Activated CD4-positive, alpha-beta memory T cell treated with anti-CD3 and anti-CD28 coated beads for 36 hours (primary cell): Measurements from ENCODE around the gene PTPN7. TPM values are rescaled to one million over a fixed set of nuclear protein-coding genes. Genes with fewer than 3 reads are reported as not detected.

ENCODE experiments used
- CTCF ChIA-PET: fragments of 350-600 bp; sonication (Branson Sonifier 250); formaldehyde crosslinking; loops from one replicate; lab custom pipeline; 2021; ENCODE audit warnings: antibody characterized with exemption, inconsistent platforms; lab: Charles Lee
- POLR2A ChIA-PET: fragments of 350-600 bp; sonication (Branson Sonifier 250); formaldehyde crosslinking; loops from one replicate; lab custom pipeline; 2021; ENCODE audit warnings: antibody characterized with exemption; lab: Charles Lee
- DNase-seq: peaks from one replicate; pipeline ENCODE4 v3.0.0-alpha.2; 2020
- H3K27ac Mint-ChIP-seq: one replicate; pipeline ENCODE4 v1.8.0; 2021; ENCODE audit warnings: mixed read lengths
- H3K27me3 Mint-ChIP-seq: one replicate; pipeline ENCODE4 v1.8.0; 2021; ENCODE audit warnings: mixed read lengths
- H3K36me3 Mint-ChIP-seq: one replicate; pipeline ENCODE4 v1.8.0; 2021; ENCODE audit warnings: mixed read lengths
- H3K4me1 Mint-ChIP-seq: one replicate; pipeline ENCODE4 v1.8.0; 2021; ENCODE audit warnings: low read depth, mixed read lengths
- H3K4me3 Mint-ChIP-seq: one replicate; pipeline ENCODE4 v1.8.0; 2021; ENCODE audit warnings: mild to moderate bottlenecking, mixed read lengths
- H3K9me3 Mint-ChIP-seq: one replicate; pipeline ENCODE4 v1.8.0; 2021; ENCODE audit warnings: mixed read lengths
- intact Hi-C: fragments of 100-400 bp; cut with micrococcal nuclease; formaldehyde crosslinking; loops from one replicate; pipeline ENCODE4 v1.15.1; 2023
- total RNA-seq, 2 experiments: library from RNA; stranded (reverse); gene quantifications; one replicate each; pipeline ENCODE4 v1.2.3, GENCODE V29; 2021

PTPN7 gene
- total RNA-seq, 2 experiments from 2014 or later: 197 to 199 TPM

DNA sequence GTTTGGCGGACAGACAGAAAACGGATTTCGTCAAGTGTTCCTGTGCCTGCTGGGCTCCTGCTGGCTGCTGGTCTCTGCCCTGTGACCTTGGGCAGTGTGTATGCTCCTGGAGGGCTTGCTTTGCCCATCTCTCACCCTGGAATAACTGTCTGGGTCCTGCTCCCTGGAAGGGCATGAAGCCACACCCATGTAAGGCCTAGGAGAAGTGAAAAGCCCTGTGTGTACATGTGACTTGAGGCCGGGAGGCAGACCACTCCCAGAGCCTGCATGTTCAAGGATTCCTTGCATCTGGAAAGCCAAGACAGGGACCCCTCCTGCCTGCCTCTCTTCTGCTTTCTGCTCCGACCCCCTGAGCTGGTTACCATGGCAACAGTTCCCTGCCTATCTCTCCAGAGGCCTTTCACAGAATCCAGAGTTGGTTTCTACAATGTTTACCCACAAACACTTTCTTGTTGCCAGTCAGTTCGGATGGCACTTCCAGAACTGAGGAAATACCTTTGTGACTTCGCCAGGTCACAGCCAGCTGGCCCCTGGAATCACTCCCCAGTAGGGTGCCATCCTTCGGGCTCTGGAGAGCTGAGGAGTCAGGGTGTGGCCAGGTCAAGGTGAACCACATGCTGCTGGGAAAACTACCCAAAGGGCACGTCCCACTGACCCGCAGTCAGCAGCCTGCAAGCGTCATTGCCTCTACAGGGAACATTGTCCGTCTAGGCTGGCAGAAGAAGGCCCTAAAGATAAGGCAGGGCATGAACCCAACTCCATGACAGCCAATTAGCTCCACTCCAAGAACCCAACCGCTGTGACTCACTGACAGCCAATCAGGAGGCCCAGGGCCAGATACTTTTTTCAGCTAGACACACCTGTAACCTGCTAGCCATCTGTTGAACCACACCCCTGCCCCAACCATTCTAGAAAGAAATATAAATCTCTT, 52.3 kb downstream of the PTPN7 start:
- H3K4me1 Mint-ChIP-seq: no peaks in the 10 kb centered on the region
- no peak overlapping the region for H3K27ac Mint-ChIP-seq
- H3K36me3 Mint-ChIP-seq: no peaks in the 10 kb centered on the region
- no peak overlapping the region for H3K4me3 Mint-ChIP-seq
- no peaks in the 10 kb centered on the region for H3K9me3 Mint-ChIP-seq
- intact Hi-C loops: no loop called here
- CTCF ChIA-PET: interaction anchor here (1.1 kb wide), 1 partner anchor 108 kb away, joined by 7 read pairs; no protein-coding TSS in a partner anchor
- H3K27me3 Mint-ChIP-seq: peaks cover 2% of the 10 kb centered on the region
- POLR2A ChIA-PET: no interaction called here
- DNase-seq: no peak

DNA sequence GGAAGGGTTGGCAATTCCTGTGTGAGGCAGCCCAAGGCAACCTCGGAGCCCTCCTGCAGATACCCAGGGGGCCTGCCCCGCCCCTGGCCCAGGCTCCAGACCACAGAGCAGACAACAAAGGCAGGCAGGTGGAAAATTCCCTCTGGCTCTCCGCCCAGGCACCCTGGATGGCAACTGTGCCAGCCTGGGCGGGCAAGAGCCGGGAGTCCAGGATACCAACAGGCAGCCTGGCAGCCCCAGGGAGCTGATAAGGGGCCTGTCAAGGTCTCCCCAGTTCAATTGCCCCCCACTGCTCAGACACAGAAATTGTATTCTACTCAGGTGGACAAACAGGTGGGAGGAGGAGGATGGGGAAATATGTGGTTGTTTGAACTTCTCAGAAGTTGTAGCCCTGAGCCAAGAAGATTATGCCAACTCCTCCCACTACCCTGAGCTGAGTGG, 53.1 kb downstream of the PTPN7 start:
- POLR2A ChIA-PET: no interaction called here
- H3K36me3 Mint-ChIP-seq: no peaks in the 10 kb centered on the region
- intact Hi-C loops: no loop called here

GRCh38 chr1:202106340-202107254, 53.8 kb downstream of the PTPN7 start:
- intact Hi-C loops: no loop called here
- no peak for DNase-seq
- no peak overlapping the region for H3K27ac Mint-ChIP-seq
- ChIA-PET POLR2A (no interaction called here), CTCF (interaction anchor here (0.9 to 1.1 kb wide), 2 partner anchors 29 to 211 kb away, joined by 3 read pairs; no protein-coding TSS in a partner anchor)
- H3K27me3 Mint-ChIP-seq: peaks cover 2% of the 10 kb centered on the region
- H3K4me3 Mint-ChIP-seq: no peak overlapping the region
- H3K36me3 Mint-ChIP-seq: no peaks in the 10 kb centered on the region
- H3K9me3 Mint-ChIP-seq: no peaks in the 10 kb centered on the region
- no peaks in the 10 kb centered on the region for H3K4me1 Mint-ChIP-seq

More for the DNA sequence above, 53.1 kb downstream of the PTPN7 start:
- no peak for DNase-seq
- H3K9me3 Mint-ChIP-seq: no peaks in the 10 kb centered on the region
- no peak overlapping the region for H3K27ac Mint-ChIP-seq
- CTCF ChIA-PET: no interaction called here
- no peaks in the 10 kb centered on the region for H3K4me1 Mint-ChIP-seq
- no peak overlapping the region for H3K4me3 Mint-ChIP-seq
- H3K27me3 Mint-ChIP-seq: peaks cover 2% of the 10 kb centered on the region

DNA sequence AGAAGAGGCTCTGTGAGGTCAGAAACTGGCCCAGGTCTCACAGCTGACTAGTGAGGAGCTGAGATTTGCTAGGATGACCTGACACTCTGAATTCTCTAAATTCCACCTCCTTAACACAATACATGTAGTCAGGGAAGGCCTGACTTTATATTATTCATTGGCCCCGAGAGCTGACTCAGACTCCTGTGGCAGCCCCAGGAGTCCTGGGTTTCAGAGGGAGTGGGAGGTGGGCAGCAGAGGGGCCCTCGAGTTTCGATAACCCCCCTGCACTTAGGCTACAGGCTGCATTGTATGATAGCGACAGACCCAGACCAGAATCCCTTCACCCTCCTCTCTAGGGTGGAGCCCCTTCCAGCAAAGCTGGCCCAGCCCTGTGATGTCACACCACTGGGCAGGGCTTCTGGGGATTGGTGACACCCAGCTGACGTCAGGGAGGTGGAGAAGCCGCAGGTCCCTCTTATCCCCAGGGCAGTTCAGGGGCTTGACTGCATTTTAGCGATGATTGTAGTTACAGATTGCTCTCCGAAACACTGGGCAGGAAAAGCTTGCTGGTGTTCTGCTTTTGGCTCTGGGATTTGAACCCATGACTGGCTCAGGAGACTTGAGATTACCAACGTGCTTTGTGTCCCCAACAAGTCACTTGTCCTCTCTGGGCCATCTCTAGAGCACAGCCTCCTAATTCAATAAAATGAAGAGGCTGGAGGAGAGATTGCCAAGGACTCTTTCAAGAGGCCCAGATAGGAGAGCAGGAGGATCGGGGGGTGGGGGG, 54.6 kb downstream of the PTPN7 start:
- Mint-ChIP-seq H3K9me3 (no peaks in the 10 kb centered on the region), H3K36me3 (no peaks in the 10 kb centered on the region), H3K4me3 (no peak overlapping the region), H3K27me3 (peaks cover 2% of the 10 kb centered on the region), H3K27ac (no peak overlapping the region), H3K4me1 (no peaks in the 10 kb centered on the region)
- DNase-seq: no peak
- intact Hi-C loops: no loop called here
- ChIA-PET POLR2A (no interaction called here), CTCF (interaction anchor here (0.6 to 1.1 kb wide), 2 partner anchors 30 to 575 kb away, joined by 3 to 4 read pairs; no protein-coding TSS in a partner anchor)

GRCh38 chr1:202104073-202104472, 56.3 kb downstream of the PTPN7 start:
- POLR2A ChIA-PET: no interaction called here
- no peak for DNase-seq
- Mint-ChIP-seq H3K36me3 (no peaks in the 10 kb centered on the region), H3K4me3 (no peak overlapping the region), H3K27me3 (peaks cover 2% of the 10 kb centered on the region), H3K9me3 (no peaks in the 10 kb centered on the region), H3K27ac (no peak overlapping the region), H3K4me1 (no peaks in the 10 kb centered on the region)
- CTCF ChIA-PET: no interaction called here
- intact Hi-C loops: no loop called here

DNA sequence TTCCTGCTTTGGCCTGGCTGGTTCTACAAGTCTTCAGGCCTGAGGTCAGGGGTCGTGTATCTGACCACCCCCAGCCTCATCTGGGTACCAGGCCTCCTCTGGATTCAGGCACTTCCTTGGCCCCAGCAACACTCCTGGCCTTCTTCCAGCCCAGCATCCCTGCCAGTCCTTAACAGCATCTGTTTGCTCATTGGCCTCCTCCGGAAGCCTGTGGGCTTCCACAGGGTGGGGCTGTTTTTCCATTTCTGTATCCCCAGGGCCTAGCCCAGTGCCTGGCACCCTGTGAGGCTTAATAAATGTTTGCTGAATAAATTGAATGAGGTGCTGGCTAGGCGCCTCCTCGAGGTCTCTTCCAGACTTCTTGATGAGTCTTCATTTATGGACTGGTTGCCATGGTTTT, 59.2 kb downstream of the PTPN7 start:
- POLR2A ChIA-PET: no interaction called here
- DNase-seq: no peak
- intact Hi-C loops: no loop called here
- H3K9me3 Mint-ChIP-seq: no peaks in the 10 kb centered on the region
- H3K4me1 Mint-ChIP-seq: no peaks in the 10 kb centered on the region
- peaks cover 2% of the 10 kb centered on the region for H3K27me3 Mint-ChIP-seq
- H3K4me3 Mint-ChIP-seq: no peak overlapping the region
- no peaks in the 10 kb centered on the region for H3K36me3 Mint-ChIP-seq
- CTCF ChIA-PET: interaction anchor here (0.7 to 1.1 kb wide), 3 partner anchors 33 to 90 kb away, joined by 3 to 5 read pairs (median 3); partner anchors contain the start of gene ELF3
- no peak overlapping the region for H3K27ac Mint-ChIP-seq

Other genes starting within 250 kb of the PTPN7 start
- gene LMOD1, start 214.1 kb downstream of the PTPN7 start, total RNA-seq: not detected
- 10 to 100 TPM; 66.5 to 67.2 TPM for gene TIMM17A, start 205.1 kb downstream of the PTPN7 start, total RNA-seq
- 10 to 100 TPM; 48.3 to 50.1 TPM for gene RNPEP, start 178.0 kb downstream of the PTPN7 start, total RNA-seq
- under 1 TPM; 0.12 to 0.46 TPM for gene ELF3, start 150.0 kb downstream of the PTPN7 start, total RNA-seq
- not detected for gene GPR37L1, start 37.7 kb downstream of the PTPN7 start, total RNA-seq
- 10 to 100 TPM; 38.2 to 40.4 TPM for gene ARL8A, start 15.9 kb downstream of the PTPN7 start, total RNA-seq
- gene LGR6, start 33.2 kb upstream of the PTPN7 start, total RNA-seq: under 1 TPM; 0.05 to 0.10 TPM
- 100 to 1,000 TPM; 109 to 113 TPM for gene UBE2T, start 181.3 kb upstream of the PTPN7 start, total RNA-seq
- gene PPP1R12B, start 188.1 kb upstream of the PTPN7 start, total RNA-seq: 1 to 10 TPM; 8.2 to 8.6 TPM